Heart left ventricle (tissue), 16 donors: ENCODE data around the gene NADSYN1. TPM values are rescaled to one million over a fixed set of nuclear protein-coding genes. Genes with fewer than 3 reads are reported as not detected.

Experiments
- ATAC-seq, 4 donors: fragments of 200-7000 bp; cut with Tn5 transposase; one replicate each; pipeline ENCODE4 v1.9.1; 2020 to 2022; ENCODE audit warnings: moderate library complexity in 4 of 4, mild to moderate bottlenecking in 3 of 4, moderate number of reproducible peaks in 1 of 4
- DNase-seq, 5 donors: peaks; one replicate each; pipeline ENCODE4 v3.0.0-alpha.2; 2020
- H3K27ac ChIP-seq, 12 donors: fragments of 200-600 bp; sonication (generic) in 4 of 12; one replicate each; pipeline versions ENCODE4 v1.5.0 to v1.8.0; 2016 to 2022; ENCODE audit warnings: mild to moderate bottlenecking in 2 of 12
- H3K27me3 ChIP-seq, 9 donors: fragments of 200-600 bp; sonication (generic) in 2 of 9; one replicate each; pipeline versions ENCODE4 v1.5.1 to v1.8.0; 2016 to 2022; ENCODE audit warnings: mild to moderate bottlenecking in 3 of 9
- H3K36me3 ChIP-seq, 9 donors: fragments of 200-600 bp; sonication (generic) in 2 of 9; one replicate each; pipeline versions ENCODE4 v1.5.0 to v1.8.0; 2018 to 2022; ENCODE audit warnings: mild to moderate bottlenecking in 2 of 9
- H3K4me1 ChIP-seq, 12 donors: fragments of 200-600 bp; sonication (generic) in 4 of 12; one replicate each; pipeline versions ENCODE4 v1.5.0 to v1.8.0; 2016 to 2022; ENCODE audit warnings: mild to moderate bottlenecking in 3 of 12
- H3K4me3 ChIP-seq, 12 donors: fragments of 200-600 bp; sonication (generic) in 4 of 12; one replicate each; pipeline versions ENCODE4 v1.5.0 to v1.8.0; 2017 to 2022; ENCODE audit warnings: mild to moderate bottlenecking in 9 of 12, moderate library complexity in 4 of 12
- H3K9me3 ChIP-seq, 12 donors: fragments of 200-600 bp; sonication (generic) in 4 of 12; one replicate each; pipeline versions ENCODE4 v1.5.0 to v1.8.0; 2016 to 2022; ENCODE audit warnings: mild to moderate bottlenecking in 1 of 12
- CTCF ChIP-seq, 12 donors: fragments of 200-600 bp; sonication (generic) in 4 of 12; IDR thresholded peaks; one replicate each; pipeline versions ENCODE4 v1.5.0 to v1.8.0; 2018 to 2022; ENCODE audit warnings: antibody characterized with exemption in 12 of 12, mild to moderate bottlenecking in 5 of 12
- POLR2A ChIP-seq, 2 donors: fragments of 450-650 bp; IDR thresholded peaks; one replicate each; pipeline ENCODE4 v1.6.1; 2017; ENCODE audit warnings: antibody characterized with exemption in 2 of 2, mild to moderate bottlenecking in 2 of 2, moderate library complexity in 2 of 2
- WGBS, 4 donors: extraction: QIAGEN DNeasy Blood & Tissue Kit in 2 of 4; methylation state at CpG; one replicate each; pipeline versions ENCODE4 v1.1.5 to v1.1.7; 2013 to 2018; 5-methylcytosine and 5-hydroxymethylcytosine counted together
- intact Hi-C, 10 donors: fragments of 100-400 bp; cut with DNase I; formaldehyde crosslinking; loops; one replicate each; pipeline versions ENCODE4 v1.11.1 to v1.14.2; 2022
- polyA plus RNA-seq, 2 donors: library from polyadenylated mRNA; stranded (reverse); fragments of 200-250 nt; gene quantifications; one replicate each; pipeline ENCODE4 v1.2.3, GENCODE V29; 2013
- total RNA-seq, 9 donors: library from RNA; depleted of rRNA in 2 of 9; stranded (reverse); fragments of >200 nt in 2 of 9; fragmentation: NEBNext Ultra II Directional in 3 of 9; extraction: Animal tissue kit (Norgen Biotek cat#: 25700) in 3 of 9; gene quantifications; one replicate each; pipeline versions ENCODE4 v1.1.0 to v1.2.4, GENCODE V29; 2016 to 2023
- donor health status: ischemic (EF 13 %, LVEDD 7.1; RV severe dilation, severe dysfunction).
- donor health status: healthy with polysubstance abuse.
- donor health status: DM: no; HTN: yes; CAD: no.
- donor health status: DM: no; HTN: no; CAD: no.
- donor health status: ischemic (EF 25% LVEDD 6.9; RV normal size, moderate dysfunction).
- donor health status: ischemic (EF 25% LVEDD 5.7; RV mildly dilated, moderate dysfunction).
- donor health status: healthy.
- donor health status: DM: yes; HTN: yes; CAD: no.
- donor health status: ischemic (EF 35%, LVEDD 5.7; RV mildly dilated, moderate dysfunction).
- donor health status: nonischemic (EF 11% LVEDD 7.7; RV severe dilation, severe dysfunction).
- donor health status: DM: yes; HTN: yes; CAD: no.
- donor health status: PGD.
- donor health status: ischemic (EF 29% LVEDD 5.4; RV normal size, mild dysfunction).
- donor health status: nonischemic (EF 23%, LVEDD 6.1; RV moderate dilation, normal function).

Gene NADSYN1
- total and polyA plus RNA-seq, 11 donors = 11.4 to 41.9 (median 19.4) TPM

- Histone ChIP-seq H3K4me1 (peaks cover 4 to 54% (median 28%) of the 10 kb centered on the region in 12 donors), H3K27ac (peak overlapping the region in 1 of 12 donors; percentile 78), H3K36me3 (peaks cover 0 to 8% (median 5%) of the 10 kb centered on the region in 9 donors), H3K9me3 (peaks cover 0 to 6% (median 0%) of the 10 kb centered on the region in 12 donors), H3K4me3 (no peak overlapping the region), H3K27me3 (no peaks in the 10 kb centered on the region)
- TF ChIP-seq POLR2A (IDR thresholded peaks at IDR 0.05) = no peak
- no peak for TF ChIP-seq CTCF (IDR thresholded peaks at IDR 0.05)
- DNase-seq (no peak), ATAC-seq (no peak)
- intact Hi-C loops = no loop called here
- WGBS, 4 donors = 79 to 85% (median 85%) methylated on average over 2 of the region's 2 CpGs
These were observed 2.5 kb upstream of the NADSYN1 start for GRCh38 chr11:71450507-71450906.

- ATAC-seq = no peak
- no peaks in the 10 kb centered on the region for H3K27me3 ChIP-seq
- WGBS, 4 donors = 88 to 92% (median 91%) methylated on average over 3 of the region's 3 CpGs
- no peak overlapping the region for H3K27ac ChIP-seq
- DNase-seq = no peak
- intact Hi-C loops = no loop called here
- peaks cover 0 to 13% (median 10%) of the 10 kb centered on the region in 9 donors for H3K36me3 ChIP-seq
- TF ChIP-seq CTCF (IDR thresholded peaks at IDR 0.05) (no peak), POLR2A (IDR thresholded peaks at IDR 0.05) (no peak)
- peaks cover 0 to 4% (median 0%) of the 10 kb centered on the region in 12 donors for H3K9me3 ChIP-seq
- H3K4me1 ChIP-seq = peaks cover 4 to 54% (median 28%) of the 10 kb centered on the region in 12 donors
- H3K4me3 ChIP-seq = no peak overlapping the region
These were observed 2.1 kb upstream of the NADSYN1 start for GRCh38 chr11:71450939-71451338.

GRCh38 chr11:71451596-71452198, 1.3 kb upstream of the NADSYN1 start:
- H3K4me1 ChIP-seq = peaks cover 4 to 54% (median 28%) of the 10 kb centered on the region in 12 donors
- DNase-seq (no peak), ATAC-seq (no peak)
- TF ChIP-seq POLR2A (IDR thresholded peaks at IDR 0.05) (no peak), CTCF (IDR thresholded peaks at IDR 0.05) (no peak)
- H3K36me3 ChIP-seq = peaks cover 0 to 20% (median 17%) of the 10 kb centered on the region in 9 donors
- peak overlapping the region in 11 of 12 donors; percentile 47 to 92 (median 79) for H3K27ac ChIP-seq
- intact Hi-C loops = no loop called here
- 65 to 73% (median 69%) methylated on average over 9 of the region's 9 CpGs for WGBS, 4 donors
- no peaks in the 10 kb centered on the region for H3K27me3 ChIP-seq
- no peaks in the 10 kb centered on the region for H3K9me3 ChIP-seq
- peak overlapping the region in 8 of 12 donors; percentile 87 to 99 (median 94) for H3K4me3 ChIP-seq

- ATAC-seq = peak in 1 of 4 donors; percentile 48
These were observed 585 bp upstream of the NADSYN1 start for GRCh38 chr11:71452199-71453036.

More at GRCh38 chr11:71452199-71453036, 585 bp upstream of the NADSYN1 start:
- Histone ChIP-seq H3K4me3 (peak overlapping the region; percentile 84 to 99 (median 90)), H3K27me3 (no peaks in the 10 kb centered on the region), H3K9me3 (no peaks in the 10 kb centered on the region), H3K27ac (peak overlapping the region; percentile 22 to 92 (median 80)), H3K4me1 (peaks cover 4 to 49% (median 28%) of the 10 kb centered on the region in 12 donors), H3K36me3 (peaks cover 0 to 28% (median 24%) of the 10 kb centered on the region in 9 donors)
- WGBS, 4 donors = 4 to 8% (median 6%) methylated on average over 31 to 40 of the region's 40 CpGs
- DNase-seq = peak in 4 of 5 donors; percentile 49 to 65 (median 56)
- intact Hi-C loops = no loop called here
- no peak for TF ChIP-seq POLR2A (IDR thresholded peaks at IDR 0.05)
- TF ChIP-seq CTCF (IDR thresholded peaks at IDR 0.05) = no peak
